HS-27A (cell line): ENCODE data around the gene VIPR2.
"Not testable (repeated sequence)": the region's sequence is repeated elsewhere in the genome, so short reads cannot be mapped to it uniquely, and the experiment has no call there.

ENCODE experiments used
- DNase-seq: peaks from one replicate; pipeline ENCODE4 v3.0.0-alpha.2; 2012; ENCODE audit warnings: low read depth, missing footprints

VIPR2 gene

GRCh38 chr7:159138508-159138907, 6.2 kb downstream of the VIPR2 start:
- DNase-seq, result no peak

- DNase-seq, result no peak
These were observed 6.8 kb downstream of the VIPR2 start for GRCh38 chr7:159137906-159138305.

GRCh38 chr7:159136846-159137245, 7.8 kb downstream of the VIPR2 start:
- DNase-seq, result no peak

DNA sequence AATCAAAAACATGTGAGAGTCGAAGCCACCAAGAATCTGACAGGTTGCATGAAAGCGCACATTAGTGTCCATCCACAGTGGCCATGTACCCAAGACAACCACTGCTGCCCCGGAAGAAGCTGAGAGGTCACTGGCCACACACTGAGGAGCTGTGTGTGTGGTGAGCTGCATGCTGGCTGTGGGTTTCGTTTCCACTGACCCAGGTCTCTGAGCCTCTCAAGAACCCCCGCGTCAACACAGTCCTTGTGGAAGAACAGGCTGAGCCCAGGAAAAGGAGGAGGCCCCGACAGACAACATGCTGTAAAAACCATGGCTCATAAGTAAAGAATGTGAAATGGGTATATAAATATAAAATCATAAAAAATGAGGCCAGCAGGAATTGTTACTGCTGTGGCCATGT, 8.2 kb downstream of the VIPR2 start:
- DNase-seq, result no peak

GRCh38 chr7:159136013-159136412, 8.7 kb downstream of the VIPR2 start:
- no peak for DNase-seq

DNA sequence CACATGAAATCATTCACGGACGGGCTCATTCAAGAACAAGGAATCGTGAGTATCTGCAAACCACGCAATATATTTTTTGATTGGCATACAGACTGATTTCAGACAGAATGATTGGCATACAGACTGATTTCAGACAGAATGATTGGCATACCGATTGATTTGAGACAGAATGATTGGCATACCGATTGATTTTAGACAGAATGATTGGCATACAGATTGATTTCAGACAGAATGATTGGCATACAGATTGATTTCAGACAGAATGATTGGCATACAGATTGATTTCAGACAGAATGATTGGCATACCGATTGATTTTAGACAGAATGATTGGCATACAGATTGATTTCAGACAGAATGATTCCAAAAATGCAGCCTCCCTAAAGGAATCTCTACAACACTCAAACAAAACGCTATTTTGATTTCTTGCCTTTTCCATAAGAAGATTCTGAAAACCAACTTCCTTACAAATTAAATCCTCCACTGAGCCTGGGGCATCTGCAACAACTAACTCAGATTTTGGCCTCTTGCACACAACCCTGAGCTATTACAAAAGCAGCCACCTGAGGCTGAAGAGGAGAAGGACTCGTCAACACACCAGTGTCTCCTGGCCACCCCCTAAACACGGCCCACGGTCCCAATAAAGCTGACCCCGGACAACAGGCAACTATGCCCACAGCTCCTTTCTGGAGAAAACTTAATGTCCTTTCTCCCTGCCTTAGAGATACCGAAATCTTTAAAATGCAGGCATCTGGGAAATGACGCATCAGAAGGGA, 11.8 kb downstream of the VIPR2 start:
- not testable (repeated sequence) for DNase-seq

- no peak for DNase-seq
These were observed 13.8 kb downstream of the VIPR2 start for GRCh38 chr7:159130820-159131219.

DNA sequence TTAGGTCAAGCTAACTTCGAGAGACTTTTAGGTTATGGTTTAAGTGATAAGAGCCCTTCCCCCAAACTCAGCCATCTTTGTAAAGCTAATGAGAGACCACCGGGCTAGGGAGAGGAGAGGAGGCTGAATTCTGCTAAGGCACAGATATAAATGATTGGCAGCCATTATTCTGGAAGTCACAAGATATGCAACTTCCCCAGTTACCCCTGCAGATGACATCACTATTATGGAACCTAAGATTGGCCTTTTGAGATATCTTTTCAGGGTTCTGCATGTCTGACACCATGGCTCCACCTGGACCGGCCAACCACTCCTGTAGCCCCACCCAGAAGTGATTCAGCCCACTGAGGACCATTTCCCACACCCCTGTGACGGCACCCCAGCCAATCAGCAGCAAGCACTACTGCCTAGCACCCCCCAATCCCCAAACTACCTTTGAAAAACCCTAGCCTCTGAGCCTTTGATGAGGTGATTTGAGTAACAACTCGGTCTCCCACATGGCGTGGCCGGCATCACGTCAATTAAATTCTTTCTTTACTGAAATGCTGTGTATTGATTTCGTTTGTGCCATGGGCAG, 14.4 kb downstream of the VIPR2 start:
- DNase-seq, result no peak

- DNase-seq, result no peak
These were observed 15.9 kb downstream of the VIPR2 start for GRCh38 chr7:159128767-159129166.

DNA sequence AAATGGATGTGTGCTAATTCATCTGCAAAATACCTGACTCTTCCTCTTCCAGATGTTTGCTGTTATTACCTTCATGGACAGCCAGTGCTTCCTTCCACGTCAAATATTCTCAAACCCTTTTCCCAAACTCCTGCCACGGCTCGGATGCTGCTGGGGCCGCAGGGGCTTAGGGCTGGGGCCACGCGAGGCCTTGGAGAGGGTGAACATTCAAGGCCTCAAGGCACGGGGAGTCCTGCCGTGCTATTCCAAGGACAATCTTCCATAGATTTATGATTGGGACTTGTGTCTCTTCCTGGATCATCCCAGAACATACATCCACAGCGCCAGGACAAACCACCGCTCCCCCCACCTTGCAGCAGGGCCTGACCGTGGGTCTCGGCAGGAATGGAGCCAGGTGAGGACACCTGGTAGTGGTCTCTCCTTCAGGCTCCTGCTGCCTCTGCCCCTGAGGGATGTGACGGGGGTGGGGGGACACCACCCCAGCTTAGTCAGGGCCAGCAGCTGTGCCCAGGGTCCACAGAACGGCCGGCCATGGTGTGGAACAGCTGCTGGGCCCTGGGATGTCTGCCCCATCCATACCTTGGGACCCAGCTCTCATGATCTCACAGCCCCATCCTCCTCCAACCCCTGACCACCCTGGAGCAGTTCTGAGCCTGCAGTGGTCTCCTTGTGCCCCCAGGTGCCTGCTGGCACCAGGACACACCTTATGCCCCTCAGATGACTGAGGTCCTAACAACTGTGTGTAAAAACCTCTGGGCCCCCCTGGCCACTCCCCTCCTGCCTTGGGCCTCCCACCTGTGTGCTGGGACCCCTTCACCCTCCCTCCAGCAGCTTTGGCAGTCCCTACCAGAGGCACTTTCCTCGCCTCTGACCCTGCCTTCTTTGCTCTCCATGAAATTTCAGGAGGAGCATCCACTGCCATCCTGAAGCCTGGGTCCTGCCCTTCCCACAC, 16.7 kb downstream of the VIPR2 start:
- DNase-seq, result no peak

GRCh38 chr7:159126311-159127260, 18.1 kb downstream of the VIPR2 start:
- no peak for DNase-seq

DNA sequence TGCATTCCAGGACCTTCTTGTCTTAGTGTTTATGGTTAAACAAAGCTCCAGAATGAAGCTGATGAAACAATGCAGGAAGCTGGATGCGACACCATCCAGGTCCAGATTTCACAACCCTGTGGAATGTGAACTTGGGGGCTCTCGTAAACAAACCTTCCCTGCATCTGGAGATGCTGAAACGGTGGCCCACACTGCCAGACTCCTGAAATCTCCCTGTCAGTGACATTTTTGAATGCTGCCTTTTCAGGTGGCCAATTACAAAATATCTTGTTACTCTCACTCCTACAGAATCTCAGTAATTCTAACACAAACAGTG, 18.8 kb downstream of the VIPR2 start:
- no peak for DNase-seq

DNA sequence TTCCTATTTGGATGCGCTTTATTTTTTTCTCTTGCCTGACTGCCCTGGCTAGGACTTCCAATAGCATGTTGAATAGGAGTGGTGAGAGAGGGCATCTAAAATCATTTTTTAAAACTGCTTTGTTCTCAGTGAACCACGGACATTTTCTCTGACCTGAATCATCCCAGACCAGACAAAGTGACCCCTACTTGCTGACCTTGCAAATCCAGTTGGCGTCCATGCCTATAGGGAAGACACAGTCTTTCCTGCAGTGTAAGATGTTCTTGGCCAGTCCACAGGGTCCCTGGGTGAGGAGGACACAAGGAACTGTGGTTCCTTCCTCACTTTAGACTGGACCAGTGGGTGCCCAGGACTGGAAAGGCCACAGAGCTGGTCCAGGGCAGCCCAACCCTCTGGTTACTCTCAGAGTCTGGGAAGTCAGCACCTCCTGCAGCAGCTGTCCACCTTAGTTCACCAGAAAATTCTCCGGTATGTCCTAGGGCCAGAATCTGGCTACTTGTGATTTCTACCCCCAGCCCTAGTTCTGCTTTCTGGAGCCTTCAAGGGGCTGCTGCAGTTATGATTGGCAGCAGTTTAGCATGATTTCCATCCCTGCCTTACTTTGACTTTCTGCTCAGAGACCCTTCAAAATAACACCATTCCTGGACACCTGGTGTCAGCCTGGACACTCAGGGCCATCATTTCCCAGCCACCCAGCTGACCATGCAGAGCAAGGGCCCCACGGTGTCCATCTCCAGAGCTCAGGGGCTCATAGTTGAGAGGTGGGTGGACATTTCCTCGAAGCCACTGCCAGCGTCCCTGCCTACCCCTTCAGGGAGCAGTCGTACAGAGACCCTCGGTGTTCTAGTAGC, 19.3 kb downstream of the VIPR2 start:
- DNase-seq, result no peak

GRCh38 chr7:159123793-159124192, 20.9 kb downstream of the VIPR2 start:
- not testable (repeated sequence) for DNase-seq

- not testable (repeated sequence) for DNase-seq
These were observed 21.4 kb downstream of the VIPR2 start for GRCh38 chr7:159123294-159123693.

DNA sequence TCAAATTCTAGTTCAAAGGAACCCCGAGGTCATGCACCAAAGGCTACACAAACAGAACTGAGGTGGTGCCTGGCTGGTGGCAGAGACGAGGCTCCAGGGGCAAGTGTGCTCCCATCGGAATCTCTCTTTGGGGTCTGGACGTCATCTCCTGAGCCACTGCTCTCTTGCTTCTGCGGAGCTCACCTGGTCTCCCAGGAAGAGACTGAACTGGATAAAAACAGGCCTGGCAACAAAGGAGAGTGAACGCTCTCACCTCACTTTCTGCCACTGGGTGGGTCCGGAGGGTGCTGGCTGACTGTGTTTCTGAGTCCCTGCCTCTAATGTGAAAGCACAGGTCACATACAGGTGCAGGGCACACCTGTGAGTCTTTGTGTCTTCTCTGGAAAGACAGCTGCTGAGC, 22.4 kb downstream of the VIPR2 start:
- DNase-seq, result no peak

DNA sequence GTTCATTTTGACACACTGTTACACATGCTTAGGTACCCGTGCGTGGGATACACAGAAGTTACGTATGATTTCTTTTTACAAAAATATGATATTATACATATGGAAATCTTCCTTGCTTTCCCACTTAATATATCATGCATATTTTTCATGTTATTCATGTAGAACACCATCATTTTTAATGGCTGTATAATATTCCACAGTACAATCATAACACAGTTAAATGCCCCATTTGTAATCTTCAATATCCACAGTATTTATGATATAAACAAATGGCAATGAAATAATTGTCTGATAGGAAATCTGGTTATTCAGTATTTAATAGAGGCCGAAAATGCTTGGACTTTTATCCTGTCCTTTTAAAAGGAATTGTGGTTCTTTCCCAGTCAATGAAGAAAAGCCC, 23.2 kb downstream of the VIPR2 start:
- no peak for DNase-seq

GRCh38 chr7:159121068-159121467, 23.6 kb downstream of the VIPR2 start:
- no peak for DNase-seq

DNA sequence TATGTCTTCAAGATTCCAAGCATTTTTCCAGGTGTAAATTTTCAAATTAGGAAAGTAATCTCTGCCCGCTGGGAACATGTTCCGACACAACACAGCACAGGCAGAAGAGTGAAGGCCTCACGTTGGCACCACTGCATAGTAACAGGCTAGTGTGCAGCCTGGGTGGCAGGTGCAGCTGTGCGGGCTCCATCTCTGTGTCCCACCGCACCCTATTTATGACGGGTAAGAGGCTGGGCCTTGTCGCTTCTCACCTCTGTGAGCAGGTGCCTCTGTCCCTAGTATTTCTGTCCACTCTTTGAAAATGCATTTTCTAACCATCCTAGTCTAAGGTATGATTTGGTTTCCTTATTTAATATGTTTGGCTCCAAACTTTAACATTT, 24.1 kb downstream of the VIPR2 start:
- no peak for DNase-seq

- no peak for DNase-seq
These were observed 24.7 kb downstream of the VIPR2 start for GRCh38 chr7:159119851-159120539.
